GM19397 (cell line): ENCODE data around the gene HDAC4.
"Not testable (repeated sequence)": the region's sequence is repeated elsewhere in the genome, so short reads cannot be mapped to it uniquely, and the experiment has no call there.

Source experiments
- ATAC-seq: cut with Tn5 transposase; IDR thresholded peaks from one replicate; pipeline ENCODE4 v1.9.1; 2021; ENCODE audit warnings: mild to moderate bottlenecking, moderate library complexity; ENCODE audit not compliant: unreplicated experiment

Gene HDAC4

GRCh38 chr2:239042046-239042445 lies 358.8 kb downstream of the HDAC4 start:
- no peak for ATAC-seq

GRCh38 chr2:239041062-239041461 lies 359.8 kb downstream of the HDAC4 start:
- ATAC-seq: no peak

- ATAC-seq: no peak
Measured at GRCh38 chr2:239040152-239040761, 360.6 kb downstream of the HDAC4 start.

GRCh38 chr2:239039479-239039861 lies 361.4 kb downstream of the HDAC4 start:
- no peak for ATAC-seq

- no peak for ATAC-seq
Measured at GRCh38 chr2:239038773-239039478, 361.9 kb downstream of the HDAC4 start.

- not testable (repeated sequence) for ATAC-seq
Measured at GRCh38 chr2:239038284-239038683, 362.5 kb downstream of the HDAC4 start.

GRCh38 chr2:239037559-239037910 lies 363.3 kb downstream of the HDAC4 start:
- no peak for ATAC-seq

- no peak for ATAC-seq
Measured at GRCh38 chr2:239036819-239037558, 363.8 kb downstream of the HDAC4 start.

GRCh38 chr2:239035997-239036731 lies 364.7 kb downstream of the HDAC4 start:
- no peak for ATAC-seq

GRCh38 chr2:239035361-239035814 lies 365.4 kb downstream of the HDAC4 start:
- ATAC-seq: no peak

GRCh38 chr2:239034561-239035341 lies 366.1 kb downstream of the HDAC4 start:
- ATAC-seq: no peak

- no peak for ATAC-seq
Measured at GRCh38 chr2:239033801-239034560, 366.8 kb downstream of the HDAC4 start.

- no peak for ATAC-seq
Measured at GRCh38 chr2:239029958-239030357, 370.9 kb downstream of the HDAC4 start.

- no peak for ATAC-seq
Measured at GRCh38 chr2:239028253-239028619, 372.6 kb downstream of the HDAC4 start.

GRCh38 chr2:239027391-239028252 lies 373.2 kb downstream of the HDAC4 start:
- ATAC-seq: no peak

- no peak for ATAC-seq
Measured at GRCh38 chr2:239026711-239027361, 374.0 kb downstream of the HDAC4 start.

- no peak for ATAC-seq
Measured at GRCh38 chr2:239025951-239026461, 374.8 kb downstream of the HDAC4 start.

GRCh38 chr2:239025096-239025801 lies 375.6 kb downstream of the HDAC4 start:
- ATAC-seq: no peak
